ENCODE data around the gene AZGP1.
"Not testable (repeated sequence)": the region's sequence is repeated elsewhere in the genome, so short reads cannot be mapped to it uniquely, and the experiment has no call there.

AZGP1 gene

DNA sequence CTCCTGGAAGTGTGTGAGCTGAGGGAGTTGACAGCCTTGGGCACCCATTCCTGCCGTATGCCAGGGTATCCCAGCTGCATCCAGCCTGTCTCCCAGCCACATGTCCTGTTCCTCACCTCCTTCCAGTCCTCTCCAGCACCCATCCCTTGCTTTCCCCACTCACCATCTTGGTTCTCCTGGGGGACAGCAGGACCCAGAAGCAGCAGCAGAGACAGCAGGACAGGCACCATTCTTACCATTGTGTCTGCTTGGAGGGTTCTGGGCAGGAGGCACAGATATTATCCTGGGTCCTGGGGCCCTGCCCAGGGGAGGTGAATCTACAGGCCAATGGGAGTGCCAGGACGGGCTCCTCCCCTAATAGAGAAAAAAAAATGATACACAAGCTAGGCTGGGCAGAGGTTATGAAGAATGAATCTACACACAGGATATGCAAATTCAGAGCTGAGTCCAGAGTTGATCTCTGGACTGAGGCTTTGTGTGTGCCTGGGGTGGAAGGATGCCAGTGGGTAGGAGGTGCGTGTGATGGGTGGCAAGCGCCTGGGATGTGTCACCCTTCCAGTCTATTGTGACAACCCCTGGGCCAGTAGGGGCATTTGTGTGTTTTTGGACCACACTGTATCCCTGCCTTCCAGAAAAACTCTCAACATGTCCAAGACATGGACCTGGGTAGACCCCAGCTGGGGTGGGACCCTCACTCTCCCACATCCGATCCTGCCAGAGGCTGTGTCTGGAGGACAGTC lies at the start of gene AZGP1:
TSS of gene AZGP1 (minus strand) at position 250 of the 740 bp plus-strand sequence. CDS start at position 239, 11 bp downstream.
- DNase-seq (ENCODE audit: low read depth), result no peak

DNA sequence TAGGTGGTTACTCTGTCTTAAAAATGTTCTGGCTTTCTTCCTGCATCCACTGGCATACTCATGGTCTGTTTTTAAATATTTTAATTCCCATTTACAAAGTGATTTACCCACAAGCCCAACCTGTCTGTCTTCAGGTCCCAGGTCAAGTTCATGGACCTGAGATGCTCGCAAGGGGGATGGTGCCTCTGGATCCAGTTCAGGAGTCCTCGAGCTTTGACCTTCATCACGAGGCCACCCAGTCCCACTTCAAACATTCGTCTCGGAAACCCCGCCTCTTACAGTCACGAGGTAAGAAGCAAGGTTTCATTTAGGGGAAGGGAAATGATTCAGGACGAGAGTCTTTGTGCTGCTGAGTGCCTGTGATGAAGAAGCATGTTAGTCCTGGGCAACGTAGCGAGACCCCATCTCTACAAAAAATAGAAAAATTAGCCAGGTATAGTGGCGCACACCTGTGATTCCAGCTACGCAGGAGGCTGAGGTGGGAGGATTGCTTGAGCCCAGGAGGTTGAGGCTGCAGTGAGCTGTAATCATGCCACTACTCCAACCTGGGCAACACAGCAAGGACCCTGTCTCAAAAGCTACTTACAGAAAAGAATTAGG lies 48.3 kb upstream of the AZGP1 start:
- DNase-seq (ENCODE audit: low read depth), result no peak

DNA sequence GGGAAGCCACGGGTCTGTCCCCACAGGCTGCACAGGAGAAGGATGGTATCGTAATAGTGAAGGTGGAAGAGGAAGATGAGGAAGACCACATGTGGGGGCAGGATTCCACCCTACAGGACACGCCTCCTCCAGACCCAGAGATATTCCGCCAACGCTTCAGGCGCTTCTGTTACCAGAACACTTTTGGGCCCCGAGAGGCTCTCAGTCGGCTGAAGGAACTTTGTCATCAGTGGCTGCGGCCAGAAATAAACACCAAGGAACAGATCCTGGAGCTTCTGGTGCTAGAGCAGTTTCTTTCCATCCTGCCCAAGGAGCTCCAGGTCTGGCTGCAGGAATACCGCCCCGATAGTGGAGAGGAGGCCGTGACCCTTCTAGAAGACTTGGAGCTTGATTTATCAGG lies 47.7 kb upstream of the AZGP1 start:
- no peak for DNase-seq (ENCODE audit: low read depth)

DNA sequence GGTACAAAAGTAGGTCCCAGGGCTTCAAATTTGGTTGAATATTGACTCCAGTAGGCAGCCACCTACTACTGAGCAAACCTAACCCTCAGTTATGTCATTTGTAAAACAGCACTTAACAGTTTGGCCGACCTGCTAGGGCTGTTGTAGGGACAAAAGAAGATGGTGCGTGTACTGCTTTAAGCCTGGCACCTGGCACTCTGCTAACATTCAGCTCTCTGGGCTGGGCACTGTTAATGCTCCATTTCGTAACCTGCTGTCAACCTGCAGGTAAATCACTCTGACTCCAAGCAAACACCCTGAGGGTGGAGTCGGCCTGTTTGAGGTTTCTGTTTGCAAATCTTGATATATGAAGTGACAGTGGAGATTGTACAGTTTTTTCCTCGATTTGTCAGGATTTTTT lies 46.8 kb upstream of the AZGP1 start:
- no peak for DNase-seq (ENCODE audit: low read depth)

DNA sequence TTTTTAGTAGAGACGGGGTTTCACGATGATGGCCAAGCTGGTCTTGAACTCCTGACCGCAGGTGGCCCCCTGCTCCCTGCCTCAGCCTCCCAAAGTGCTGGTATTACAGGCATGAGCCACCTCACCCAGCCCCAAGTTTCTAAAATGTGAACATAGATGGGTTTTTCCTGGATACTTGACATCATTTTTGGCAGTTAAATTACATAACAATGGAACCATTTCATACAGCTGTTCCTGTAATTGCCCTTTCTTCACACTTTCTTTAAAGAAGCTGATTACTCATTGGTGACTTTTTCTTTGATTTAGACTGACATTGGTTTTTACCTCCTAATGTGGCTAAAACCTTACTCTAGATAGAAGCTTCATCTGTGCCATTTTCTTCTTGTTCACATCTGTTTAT lies 45.5 kb upstream of the AZGP1 start:
- no peak for DNase-seq (ENCODE audit: low read depth)

DNA sequence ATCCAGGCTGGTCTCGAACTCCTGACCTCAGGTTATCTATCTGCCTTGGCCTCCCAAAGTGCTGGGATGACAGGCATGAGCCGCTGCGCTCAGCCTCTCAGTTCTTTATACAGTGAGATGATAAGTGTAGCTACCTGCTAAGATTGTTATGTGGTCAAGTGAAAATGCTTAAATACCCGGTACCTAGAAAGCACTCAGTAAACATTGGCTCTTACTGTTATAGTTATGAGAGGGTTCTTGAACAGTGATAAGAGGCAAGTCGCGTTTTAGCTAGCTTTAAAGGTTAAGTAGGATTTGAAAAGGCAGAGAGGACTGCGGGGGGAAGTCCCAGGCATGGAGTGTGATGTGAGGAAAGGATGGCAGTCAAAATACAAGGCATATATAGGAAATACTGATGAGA lies 44.1 kb upstream of the AZGP1 start:
- DNase-seq (ENCODE audit: low read depth), result no peak

DNA sequence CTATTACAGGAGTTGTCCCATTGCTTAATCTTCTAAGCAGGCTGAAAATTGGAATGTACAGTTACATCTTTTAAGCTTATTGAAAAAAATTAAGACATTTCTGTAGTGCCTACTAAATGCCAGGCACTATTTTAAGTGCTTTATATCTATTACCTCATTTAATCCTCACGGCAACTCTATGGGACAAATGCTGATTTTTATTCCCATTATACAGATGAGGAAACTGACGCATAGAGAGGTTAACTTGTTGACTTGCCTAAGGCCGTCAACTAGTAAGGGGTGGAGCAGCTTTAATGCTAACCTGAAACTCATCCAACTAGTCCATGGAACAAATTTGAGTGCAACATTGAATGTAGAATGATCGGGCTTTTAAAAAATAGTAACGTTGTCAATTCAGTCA lies 42.0 kb upstream of the AZGP1 start:
- DNase-seq (ENCODE audit: low read depth), result no peak

DNA sequence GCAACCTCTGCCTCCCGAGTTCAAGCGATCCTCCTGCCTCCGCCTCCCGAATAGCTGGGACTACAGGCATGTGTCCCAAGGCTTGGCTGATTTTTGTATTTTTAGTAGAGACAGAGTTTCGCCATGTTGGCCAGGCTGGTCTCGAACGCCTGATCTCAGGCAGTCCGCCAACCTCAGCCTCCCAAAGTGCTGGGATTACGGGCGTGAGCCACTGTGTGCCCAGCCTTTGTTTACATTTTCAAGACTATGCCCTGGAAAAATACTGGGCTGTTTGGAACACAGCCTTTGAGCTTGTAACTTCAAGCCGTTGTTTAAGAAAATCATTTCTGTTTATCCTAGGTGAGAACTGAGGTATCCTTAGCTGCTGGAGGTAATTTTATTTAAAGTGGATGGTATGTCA lies 41.5 kb upstream of the AZGP1 start:
- no peak for DNase-seq (ENCODE audit: low read depth)

DNA sequence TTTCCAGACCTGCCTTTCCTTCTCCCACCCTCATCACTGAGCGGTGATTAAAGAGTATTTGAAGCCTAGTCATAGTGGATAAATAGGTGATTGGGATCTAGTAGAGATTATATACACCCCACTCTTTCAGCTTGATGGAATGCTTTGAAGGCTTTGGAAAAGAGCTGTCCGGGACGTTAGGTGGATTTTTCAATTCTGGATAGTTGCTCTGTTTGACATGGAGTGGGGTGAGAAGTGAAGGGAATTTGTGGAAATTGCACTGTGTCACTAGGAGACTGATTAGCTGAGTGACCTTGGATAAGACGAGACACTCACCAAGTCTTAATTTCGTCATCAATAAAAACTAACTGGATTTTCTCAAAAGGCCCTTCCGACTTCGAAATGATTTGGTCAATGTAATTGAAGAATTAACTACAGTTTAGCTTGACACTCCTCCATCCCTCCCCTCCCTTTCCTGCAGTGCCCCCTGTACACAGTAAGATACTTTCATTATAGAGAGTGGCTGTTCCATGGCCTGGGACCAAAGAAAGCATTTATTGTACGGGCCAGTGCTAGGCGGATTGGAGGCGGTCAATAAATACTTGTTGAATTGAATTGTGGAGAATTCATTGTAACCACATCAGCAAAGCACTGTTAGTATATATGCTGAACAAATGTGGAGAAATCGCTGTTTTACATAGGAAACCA lies 40.5 kb upstream of the AZGP1 start:
- no peak for DNase-seq (ENCODE audit: low read depth)

DNA sequence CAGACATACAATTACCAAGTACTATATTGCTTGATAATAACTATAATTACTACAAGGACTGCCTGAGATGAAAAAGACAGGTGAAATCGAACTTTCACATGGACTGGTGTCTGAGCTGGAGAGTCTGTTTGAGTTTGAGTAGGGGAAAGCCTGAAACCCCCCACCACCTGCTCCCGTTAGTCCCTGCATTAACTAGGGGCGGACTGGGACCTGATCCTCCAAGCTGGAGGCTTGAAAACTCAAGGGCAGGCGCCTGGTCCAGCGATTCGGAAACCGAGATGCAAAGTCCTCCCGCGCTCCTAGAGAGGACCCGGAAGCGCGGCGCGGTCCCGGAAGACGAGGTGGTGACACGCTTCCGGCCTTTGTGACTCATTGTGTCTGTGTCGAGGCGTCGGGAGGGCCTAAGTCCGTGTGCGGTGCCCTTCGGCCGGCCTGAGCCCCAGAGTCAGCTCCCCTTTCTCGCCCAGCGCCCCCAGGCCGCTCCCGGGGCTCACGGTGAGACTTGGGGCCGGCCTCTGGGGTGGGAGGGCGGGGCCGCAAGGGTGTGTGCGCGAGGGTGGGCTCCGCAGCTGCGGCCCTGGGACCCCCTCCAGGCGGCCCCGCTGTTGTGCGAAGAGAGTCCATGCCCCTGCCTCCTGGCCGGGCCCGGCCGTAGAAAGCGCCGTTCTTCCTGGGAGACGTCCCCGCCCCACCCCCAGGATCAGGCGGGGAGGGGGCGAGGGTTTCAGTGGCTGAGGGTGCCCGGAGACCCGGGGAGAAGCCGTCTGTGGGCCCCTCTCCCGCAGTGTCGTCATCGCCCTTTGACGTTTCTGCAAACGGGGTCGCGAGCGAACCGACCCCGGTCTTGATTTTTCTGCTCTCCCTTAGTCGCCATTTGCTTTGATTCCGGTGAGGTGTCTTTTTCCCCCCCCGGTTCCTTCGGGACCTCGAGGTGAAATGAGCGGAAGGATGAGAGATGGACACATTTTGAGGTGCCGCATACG lies 39.7 kb upstream of the AZGP1 start, which contains the start of gene ZKSCAN1:
TSS of gene ZKSCAN1 (plus strand) at position 365 of the 983 bp plus-strand sequence. CDS start 7,911 bp downstream, outside the sequence.
- DNase-seq (ENCODE audit: low read depth), result peak; percentile 47

DNA sequence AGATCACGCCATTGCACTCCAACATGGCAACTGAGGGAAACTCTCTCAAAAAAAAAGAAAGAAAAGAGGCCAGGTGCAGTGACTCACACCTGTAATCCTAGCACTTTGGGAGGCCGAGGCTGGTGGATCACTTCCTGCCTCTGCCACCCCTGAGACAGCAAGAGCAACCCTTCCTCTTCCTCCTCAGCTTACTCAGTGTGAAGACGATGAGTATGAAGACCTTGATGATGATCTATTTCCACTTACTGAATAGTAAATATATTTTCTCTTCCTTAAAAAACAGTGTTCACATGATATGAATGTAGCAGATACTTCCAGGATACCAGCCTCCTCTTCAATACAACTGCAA lies 37.5 kb upstream of the AZGP1 start:
- DNase-seq (ENCODE audit: low read depth), result no peak

DNA sequence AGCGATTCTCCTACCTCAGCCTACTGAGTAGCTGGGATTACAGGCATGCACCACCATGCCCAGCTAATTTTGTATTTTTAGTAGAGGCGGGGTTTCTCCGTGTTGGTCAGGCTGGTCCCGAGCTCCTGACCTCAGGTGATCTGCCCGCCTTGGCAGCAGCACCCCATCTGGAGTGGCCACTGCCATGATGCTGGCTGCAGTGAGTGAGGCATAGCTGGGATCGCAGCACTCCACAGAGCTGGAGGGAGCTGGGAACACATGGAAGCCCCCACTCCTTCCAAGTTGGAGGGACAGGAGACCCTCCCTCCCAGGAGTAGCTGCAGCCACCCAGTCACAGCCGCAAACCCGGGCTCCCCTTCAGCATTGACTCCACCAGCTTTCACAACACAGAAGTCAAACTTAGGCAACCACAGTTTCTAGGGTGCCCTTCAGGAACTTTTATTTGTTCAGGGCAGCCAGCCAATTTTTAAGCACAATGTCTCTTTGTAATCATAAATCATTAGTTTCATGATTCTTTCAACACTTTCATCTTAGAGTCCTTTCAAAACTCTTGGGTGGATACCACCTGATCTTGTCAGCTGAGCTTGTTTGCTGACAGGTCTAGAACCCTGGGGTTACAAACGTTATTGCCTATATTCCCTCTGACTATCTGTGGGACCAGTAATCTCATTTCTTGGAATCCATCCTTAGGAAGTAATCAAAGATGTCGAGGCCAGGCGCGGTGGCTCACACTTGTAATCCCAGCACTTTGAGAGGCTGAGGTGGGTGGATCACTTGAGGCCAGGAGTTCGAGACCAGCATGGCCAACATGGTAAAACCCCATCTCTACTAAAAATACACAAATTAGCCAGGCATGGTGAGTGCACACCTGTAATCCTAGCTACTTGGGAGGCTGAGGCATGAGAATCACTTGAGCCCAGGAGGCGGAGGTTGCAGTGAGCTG lies 36.8 kb upstream of the AZGP1 start:
- DNase-seq (ENCODE audit: low read depth), result not testable (repeated sequence)

DNA sequence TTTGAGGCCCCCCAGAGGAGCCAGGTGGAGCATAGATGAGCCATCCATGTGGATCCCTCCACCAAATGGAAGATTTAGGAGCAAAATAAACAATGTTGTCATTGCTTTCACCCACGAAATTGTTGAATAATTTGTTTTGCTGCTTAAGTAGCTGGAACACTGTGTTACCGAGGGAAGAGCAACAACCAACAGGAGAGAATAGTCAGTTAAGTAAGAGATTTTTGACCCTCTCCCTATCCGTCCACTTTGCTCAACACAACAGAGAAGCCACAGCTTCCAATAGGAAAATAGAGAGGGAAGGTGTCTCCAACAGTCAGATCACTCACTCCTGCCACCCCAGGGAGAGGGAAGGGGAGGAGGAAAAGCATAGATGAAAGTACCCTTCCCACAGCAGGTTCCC lies 35.7 kb upstream of the AZGP1 start:
- no peak for DNase-seq (ENCODE audit: low read depth)

DNA sequence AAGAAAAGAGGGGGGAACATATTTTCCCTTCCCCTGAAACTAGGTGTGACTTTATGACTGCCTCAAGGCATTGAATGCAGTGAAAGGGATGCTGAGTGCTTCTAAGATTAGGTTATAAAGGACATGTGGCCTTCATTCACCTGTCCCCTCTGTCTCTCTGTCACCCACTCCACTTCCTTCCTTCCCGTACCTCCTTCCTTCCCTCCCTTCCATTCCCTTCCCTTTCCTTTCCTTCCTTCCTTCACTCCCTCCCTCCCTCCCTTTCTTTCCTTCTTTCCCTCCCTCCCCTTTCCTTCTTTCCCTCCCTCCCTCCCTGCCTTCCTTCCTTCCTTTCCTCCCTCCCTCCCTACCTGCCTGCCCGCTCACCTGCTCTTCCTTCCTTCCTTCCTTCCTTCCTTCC lies 35.1 kb upstream of the AZGP1 start:
- DNase-seq (ENCODE audit: low read depth), result no peak

DNA sequence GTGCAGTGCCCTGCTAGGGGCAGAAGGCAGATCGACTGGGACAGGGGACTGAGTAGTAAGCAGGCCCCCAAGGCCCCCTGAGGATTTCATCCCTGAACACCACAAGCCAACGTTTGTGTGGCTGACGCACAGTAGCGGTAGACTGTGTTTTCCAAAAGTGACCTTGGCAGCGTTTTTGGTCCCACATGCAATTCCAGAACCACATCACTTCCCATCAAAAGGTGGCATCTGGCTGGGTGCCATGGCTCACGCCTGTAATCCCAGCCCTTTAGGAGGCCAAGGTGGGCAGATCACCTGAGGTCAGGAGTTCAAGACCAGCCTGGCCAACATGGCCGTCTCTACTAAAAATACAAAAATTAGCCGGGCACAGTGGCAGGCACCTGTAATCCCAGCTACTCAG lies 34.1 kb upstream of the AZGP1 start:
- not testable (repeated sequence) for DNase-seq (ENCODE audit: low read depth)

DNA sequence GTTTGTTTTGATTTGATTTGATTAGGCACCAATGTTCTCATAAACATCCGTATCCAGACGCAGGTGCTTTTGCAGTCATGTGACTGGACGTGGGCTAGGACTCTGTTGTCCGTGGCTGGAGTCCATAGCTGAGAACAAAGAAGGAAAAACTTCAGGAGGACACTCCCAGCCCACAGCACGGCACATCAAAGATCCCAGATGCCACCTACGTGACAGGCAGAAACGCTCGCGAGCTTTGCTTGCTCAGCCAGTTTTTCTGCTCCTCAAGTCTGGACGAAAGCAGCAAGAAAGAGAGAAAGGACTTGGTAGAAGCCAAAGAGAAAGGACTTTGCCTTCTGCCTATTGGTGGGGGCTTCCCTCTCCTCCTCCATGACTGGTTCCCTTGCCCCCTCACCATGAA lies 32.7 kb upstream of the AZGP1 start:
- DNase-seq (ENCODE audit: low read depth), result no peak

DNA sequence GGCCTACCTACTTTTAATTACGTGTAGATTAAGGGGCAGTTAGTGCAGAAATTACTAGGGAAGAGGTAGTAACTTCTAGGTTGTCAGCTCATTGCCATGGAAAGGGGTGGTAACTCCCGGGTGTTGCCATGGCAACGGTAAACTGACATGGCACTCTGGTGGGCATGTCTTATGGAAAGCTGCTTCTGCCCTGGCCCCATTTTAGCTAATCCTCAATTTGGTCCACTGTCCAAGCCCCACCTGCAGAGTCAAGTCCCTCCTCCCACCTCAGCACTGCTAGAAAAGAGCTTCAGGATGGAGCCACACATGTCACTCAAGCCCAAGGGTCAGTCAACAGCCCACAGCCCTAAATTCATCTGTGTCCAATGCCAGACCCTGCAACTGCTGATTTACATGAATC lies 32.1 kb upstream of the AZGP1 start:
- no peak for DNase-seq (ENCODE audit: low read depth)

DNA sequence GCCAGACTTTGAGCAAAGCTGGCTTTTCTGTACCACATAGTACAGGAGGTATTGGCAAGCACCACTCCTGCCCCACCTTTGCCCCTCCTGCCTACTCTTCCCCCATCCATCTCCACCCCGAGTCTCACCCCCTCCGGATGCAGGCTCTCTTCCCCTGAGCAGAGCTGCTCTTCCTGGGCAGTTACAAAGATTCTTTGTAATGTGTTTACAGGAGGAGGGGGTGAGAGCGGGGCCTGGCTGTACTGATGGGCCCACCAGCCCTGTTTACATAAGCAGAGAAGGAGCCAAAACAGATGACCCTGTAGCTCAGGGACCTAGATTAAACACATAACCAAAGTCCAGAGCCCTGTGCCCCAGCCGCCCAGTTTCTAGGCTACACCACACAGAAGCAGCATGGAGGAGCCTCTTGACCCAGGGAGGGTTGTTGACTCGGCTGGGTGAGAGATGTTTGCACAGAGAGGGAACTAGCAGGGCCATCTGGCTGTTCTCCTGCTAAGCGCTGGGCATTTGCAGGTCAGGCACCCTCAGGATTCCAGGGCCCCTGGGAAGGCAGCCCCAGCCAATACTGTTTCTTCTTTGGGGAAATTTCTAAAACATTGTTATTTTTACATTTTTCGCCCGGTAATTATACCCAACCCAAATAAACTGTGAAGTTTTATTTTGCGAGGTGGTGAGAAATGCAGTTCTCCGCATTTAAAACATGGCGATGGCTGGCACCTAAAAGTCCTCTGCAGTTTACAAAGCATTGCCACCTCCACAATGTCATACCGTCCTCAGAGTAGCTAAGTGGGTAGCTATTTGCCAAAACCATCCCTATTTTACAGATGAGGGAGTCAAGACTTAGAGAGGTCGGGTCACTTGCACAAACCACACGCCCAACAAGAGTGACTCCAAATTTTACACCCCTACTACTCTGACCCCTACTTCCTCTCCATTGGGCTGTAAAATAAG lies 28.2 kb upstream of the AZGP1 start:
- DNase-seq (ENCODE audit: low read depth), result no peak

DNA sequence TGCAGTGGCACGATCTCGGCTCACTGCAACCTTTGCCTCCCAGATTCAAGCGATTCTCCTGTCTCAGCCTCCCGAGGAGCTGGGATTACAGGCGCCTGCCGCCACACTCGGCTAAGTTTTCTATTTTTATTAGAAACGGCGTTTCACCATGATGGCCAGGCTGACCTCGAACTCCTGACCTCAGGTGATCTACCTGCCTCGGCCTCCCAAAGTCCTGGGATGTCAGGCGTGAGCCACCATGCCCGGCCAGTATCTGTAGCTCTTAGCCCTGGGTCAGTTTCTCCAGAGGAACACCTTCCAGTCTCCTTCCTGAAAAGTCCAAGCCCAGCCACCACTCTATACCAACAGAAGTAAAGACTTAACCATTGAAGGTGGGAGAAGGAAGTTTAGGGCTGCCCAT lies 24.4 kb upstream of the AZGP1 start:
- DNase-seq (ENCODE audit: low read depth), result no peak
